HFFc6 (cell line): ENCODE measurements around the gene PGPEP1. TPM values are rescaled to one million over a fixed set of nuclear protein-coding genes. Genes with fewer than 3 reads are reported as not detected.
"Not testable (repeated sequence)": the region's sequence is repeated elsewhere in the genome, so short reads cannot be mapped to it uniquely, and the experiment has no call there.

Experiments
- DNase-seq: peaks from one replicate; pipeline ENCODE4 v3.0.0-alpha.2; 2018
- H3K27ac Mint-ChIP-seq: 2 replicates; pipeline ENCODE4 v1.8.0; 2020; ENCODE audit warnings: mild to moderate bottlenecking, mixed read lengths
- H3K27me3 Mint-ChIP-seq: 2 replicates; pipeline ENCODE4 v1.8.0; 2021; ENCODE audit warnings: mild to moderate bottlenecking, moderate library complexity, mixed read lengths; ENCODE audit not compliant: insufficient read depth
- H3K36me3 Mint-ChIP-seq: 2 replicates; pipeline ENCODE4 v1.8.0; 2021; ENCODE audit warnings: low read depth, mixed read lengths
- H3K4me1 Mint-ChIP-seq: 2 replicates; pipeline ENCODE4 v1.8.0; 2020; ENCODE audit warnings: low read depth, mixed read lengths
- H3K4me3 Mint-ChIP-seq: 2 replicates; pipeline ENCODE4 v1.8.0; 2020; ENCODE audit warnings: mild to moderate bottlenecking, moderate library complexity, mixed read lengths
- H3K9me3 Mint-ChIP-seq: 2 replicates; pipeline ENCODE4 v1.8.0; 2020; ENCODE audit warnings: mild to moderate bottlenecking, mixed read lengths
- CTCF ChIP-seq: fragments of 200-600 bp; sonication (generic); IDR thresholded peaks from 2 replicates; pipeline ENCODE4 v1.5.0; 2021; ENCODE audit warnings: antibody characterized with exemption, mild to moderate bottlenecking
- total RNA-seq, 6 experiments: library from RNA; stranded (reverse); fragmentation: NEBNext Ultra II Directional; extraction: Animal tissue kit (Norgen Biotek cat#: 25700); gene quantifications; 2 replicates in 1 of 6; 3 replicates in 5 of 6; pipeline ENCODE4 v1.2.3, GENCODE V29; 2021

Gene PGPEP1
- total RNA-seq, 6 experiments from 2014 or later = 30.5 to 54.1 (median 32.4) TPM

GRCh38 chr19:18353378-18354005 is 13.1 kb downstream of the PGPEP1 start:
- Mint-ChIP-seq H3K36me3 (peaks cover 38% of the 10 kb centered on the region), H3K4me3 (no peak overlapping the region), H3K4me1 (peaks cover 14% of the 10 kb centered on the region), H3K27ac (no peak overlapping the region), H3K9me3 (peaks cover 3% of the 10 kb centered on the region; the same call in 1 of the 2 replicates), H3K27me3 (no peaks in the 10 kb centered on the region)
- no peak for DNase-seq
- no peak for TF ChIP-seq CTCF

- not testable (repeated sequence) for H3K4me1 Mint-ChIP-seq
Measured at GRCh38 chr19:18354743-18355142, 14.3 kb downstream of the PGPEP1 start.

GRCh38 chr19:18357041-18357440 is 16.6 kb downstream of the PGPEP1 start:
- no peak for TF ChIP-seq CTCF
- peaks cover 3% of the 10 kb centered on the region; the same call in 1 of the 2 replicates for H3K9me3 Mint-ChIP-seq
- H3K4me1 Mint-ChIP-seq = peaks cover 11% of the 10 kb centered on the region
- no peak overlapping the region for H3K4me3 Mint-ChIP-seq
- H3K36me3 Mint-ChIP-seq = peaks cover 49% of the 10 kb centered on the region
- DNase-seq = no peak
- no peak overlapping the region for H3K27ac Mint-ChIP-seq
- no peaks in the 10 kb centered on the region for H3K27me3 Mint-ChIP-seq

More at GRCh38 chr19:18354743-18355142, 14.3 kb downstream of the PGPEP1 start:
- not testable (repeated sequence) for H3K27me3 Mint-ChIP-seq, H3K9me3 Mint-ChIP-seq, H3K27ac Mint-ChIP-seq, H3K4me3 Mint-ChIP-seq, DNase-seq
- peaks cover 49% of the 10 kb centered on the region for H3K36me3 Mint-ChIP-seq

GRCh38 chr19:18361646-18362045 is 21.2 kb downstream of the PGPEP1 start:
- DNase-seq = no peak
- H3K4me3 Mint-ChIP-seq = no peak overlapping the region
- peak overlapping the region; percentile 37; the same call in 1 of the 2 replicates for H3K27ac Mint-ChIP-seq
- peaks cover 2% of the 10 kb centered on the region; the same call in 1 of the 2 replicates for H3K9me3 Mint-ChIP-seq
- peaks cover 62% of the 10 kb centered on the region for H3K36me3 Mint-ChIP-seq
- H3K4me1 Mint-ChIP-seq = peaks cover 41% of the 10 kb centered on the region
- no peak for TF ChIP-seq CTCF
- no peaks in the 10 kb centered on the region; the same call in 1 of the 2 replicates for H3K27me3 Mint-ChIP-seq

GRCh38 chr19:18362934-18363542 is 22.6 kb downstream of the PGPEP1 start:
- TF ChIP-seq CTCF = no peak
- Mint-ChIP-seq H3K4me1 (peaks cover 41% of the 10 kb centered on the region), H3K36me3 (peaks cover 52% of the 10 kb centered on the region), H3K9me3 (no peaks in the 10 kb centered on the region), H3K27ac (peak overlapping the region; percentile 98), H3K4me3 (no peak overlapping the region), H3K27me3 (peaks cover 2% of the 10 kb centered on the region; the same call in 1 of the 2 replicates)
- DNase-seq = no peak

- no peaks in the 10 kb centered on the region for H3K9me3 Mint-ChIP-seq
- no peak for TF ChIP-seq CTCF
- H3K27ac Mint-ChIP-seq = peak overlapping the region; percentile 98
- H3K4me3 Mint-ChIP-seq = no peak overlapping the region
- no peak for DNase-seq
- H3K4me1 Mint-ChIP-seq = peaks cover 41% of the 10 kb centered on the region
- peaks cover 47% of the 10 kb centered on the region for H3K36me3 Mint-ChIP-seq
- peaks cover 2% of the 10 kb centered on the region; the same call in 1 of the 2 replicates for H3K27me3 Mint-ChIP-seq
Measured at GRCh38 chr19:18363787-18364186, 23.4 kb downstream of the PGPEP1 start.

- H3K9me3 Mint-ChIP-seq, DNase-seq, H3K27me3 Mint-ChIP-seq: not testable (repeated sequence)
- peaks cover 41% of the 10 kb centered on the region for H3K4me1 Mint-ChIP-seq
- H3K4me3 Mint-ChIP-seq = peak overlapping the region; percentile 59; the same call in 1 of the 2 replicates
- peak overlapping the region; percentile 98 for H3K27ac Mint-ChIP-seq
- H3K36me3 Mint-ChIP-seq = peaks cover 41% of the 10 kb centered on the region
Measured at GRCh38 chr19:18364277-18364825, 24.0 kb downstream of the PGPEP1 start.
